ENCODE results near the gene SLC28A1.

SLC28A1 gene

DNA sequence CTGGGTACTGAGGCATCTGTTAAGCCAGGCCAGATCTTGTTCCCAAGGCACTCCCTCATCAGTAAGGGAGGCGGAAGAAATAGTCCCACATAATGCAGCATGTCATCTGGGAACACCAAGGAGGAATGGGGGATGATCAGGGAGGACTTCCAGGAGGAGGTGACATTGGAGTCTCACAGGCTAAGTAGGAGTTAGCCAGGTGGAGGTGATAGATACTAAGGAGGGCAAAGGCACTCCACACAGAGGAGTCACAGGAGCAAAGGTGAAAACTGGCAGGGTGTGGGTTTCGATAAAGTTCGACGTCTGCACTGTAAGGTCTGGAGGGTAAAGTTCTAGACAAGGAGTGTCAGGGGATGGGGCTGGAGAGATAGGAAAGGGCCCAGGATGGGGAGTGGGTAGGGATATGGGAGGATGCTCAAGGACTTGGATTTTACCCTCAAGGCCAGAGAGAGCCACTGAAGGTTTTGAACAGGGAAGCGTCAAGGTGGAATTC lies 6.3 kb downstream of the SLC28A1 start:
- TF ChIP-seq, protein P1, sequence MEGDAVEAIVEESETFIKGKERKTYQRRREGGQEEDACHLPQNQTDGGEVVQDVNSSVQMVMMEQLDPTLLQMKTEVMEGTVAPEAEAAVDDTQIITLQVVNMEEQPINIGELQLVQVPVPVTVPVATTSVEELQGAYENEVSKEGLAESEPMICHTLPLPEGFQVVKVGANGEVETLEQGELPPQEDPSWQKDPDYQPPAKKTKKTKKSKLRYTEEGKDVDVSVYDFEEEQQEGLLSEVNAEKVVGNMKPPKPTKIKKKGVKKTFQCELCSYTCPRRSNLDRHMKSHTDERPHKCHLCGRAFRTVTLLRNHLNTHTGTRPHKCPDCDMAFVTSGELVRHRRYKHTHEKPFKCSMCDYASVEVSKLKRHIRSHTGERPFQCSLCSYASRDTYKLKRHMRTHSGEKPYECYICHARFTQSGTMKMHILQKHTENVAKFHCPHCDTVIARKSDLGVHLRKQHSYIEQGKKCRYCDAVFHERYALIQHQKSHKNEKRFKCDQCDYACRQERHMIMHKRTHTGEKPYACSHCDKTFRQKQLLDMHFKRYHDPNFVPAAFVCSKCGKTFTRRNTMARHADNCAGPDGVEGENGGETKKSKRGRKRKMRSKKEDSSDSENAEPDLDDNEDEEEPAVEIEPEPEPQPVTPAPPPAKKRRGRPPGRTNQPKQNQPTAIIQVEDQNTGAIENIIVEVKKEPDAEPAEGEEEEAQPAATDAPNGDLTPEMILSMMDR (IDR thresholded peaks at IDR 0.05; ENCODE audit: low read depth, low read length, missing control alignments), result no peak

DNA sequence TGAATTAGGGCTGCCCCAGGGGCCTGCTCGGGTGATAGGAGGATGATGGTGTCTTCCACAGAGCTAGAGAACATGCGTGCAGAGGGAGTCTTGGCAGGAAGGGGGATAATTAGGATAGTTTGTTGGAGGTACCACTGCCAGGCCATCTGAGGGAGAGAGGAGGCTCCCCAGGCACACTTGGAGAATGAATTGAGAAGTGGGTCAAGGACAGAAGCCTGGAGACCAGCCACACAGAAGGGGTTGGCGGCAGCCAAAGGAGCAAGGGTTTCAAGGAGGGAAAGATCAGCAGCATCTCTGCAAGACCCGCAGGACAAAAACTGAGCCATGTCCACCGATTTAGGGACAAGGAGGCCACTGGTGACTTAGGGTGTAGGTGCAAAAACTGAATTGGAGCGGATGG lies 6.9 kb downstream of the SLC28A1 start:
- TF ChIP-seq, protein P1 (IDR thresholded peaks at IDR 0.05; ENCODE audit: low read depth, low read length, missing control alignments), result no peak

More for the DNA sequence above, 6.3 kb downstream of the SLC28A1 start:
- H3K4me3 ChIP-seq (ENCODE audit: low read depth, low read length), result no peak overlapping the region
- DNase-seq (ENCODE audit: low read depth), result no peak

DNA sequence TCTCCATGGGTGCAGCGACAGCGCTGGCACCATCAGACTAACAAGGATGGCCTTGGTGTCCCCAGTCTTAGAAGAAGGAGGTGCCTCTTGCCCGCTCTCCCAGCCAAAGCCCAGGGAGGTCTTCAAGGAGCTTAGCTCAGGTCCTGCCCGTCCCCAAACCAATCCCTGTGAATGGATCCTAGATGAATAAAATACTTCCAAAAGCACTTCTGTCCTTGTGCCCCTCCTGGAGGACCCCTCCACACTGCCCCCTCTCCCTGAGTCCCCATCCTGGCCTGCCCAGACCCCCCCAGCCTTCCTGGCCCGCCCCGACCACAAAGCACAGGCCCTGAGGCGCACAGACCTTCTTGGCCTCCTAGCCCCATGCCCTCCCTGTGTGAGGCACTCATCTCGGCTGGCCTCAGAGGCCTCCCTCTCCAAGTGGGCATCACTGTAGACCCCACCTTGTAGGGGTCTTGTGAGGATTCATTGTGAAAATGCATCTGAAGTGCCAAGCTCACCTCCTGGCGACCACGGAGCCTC lies 8.4 kb downstream of the SLC28A1 start:
- TF ChIP-seq, protein P1 (IDR thresholded peaks at IDR 0.05; ENCODE audit: low read depth, low read length, missing control alignments), result no peak
- no peak for DNase-seq (ENCODE audit: low read depth)
- H3K4me3 ChIP-seq (ENCODE audit: low read depth, low read length), result no peak overlapping the region

More for the DNA sequence above, 6.9 kb downstream of the SLC28A1 start:
- no peak overlapping the region for H3K4me3 ChIP-seq (ENCODE audit: low read depth, low read length)
- no peak for DNase-seq (ENCODE audit: low read depth)

DNA sequence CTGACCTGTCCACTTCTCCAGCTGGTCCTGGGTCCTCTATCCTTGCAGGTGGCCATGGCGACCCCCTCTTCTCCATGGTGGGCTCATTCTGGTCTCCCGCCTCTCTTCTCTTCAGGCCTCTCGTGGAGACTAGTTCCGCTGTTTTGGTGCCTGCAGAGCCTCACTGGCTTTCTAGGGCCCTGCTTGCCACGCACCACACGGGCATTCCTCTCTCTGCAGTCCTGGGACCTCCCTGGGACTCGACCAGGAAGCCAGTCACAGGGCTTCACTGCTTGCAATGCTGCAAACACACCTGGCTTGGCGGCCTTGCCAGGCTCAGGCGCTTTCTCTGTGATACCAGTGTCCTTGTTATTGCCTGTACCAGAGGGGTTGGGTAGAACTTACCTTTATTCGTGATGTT lies 9.1 kb downstream of the SLC28A1 start:
- TF ChIP-seq, protein P1 (IDR thresholded peaks at IDR 0.05; ENCODE audit: low read depth, low read length, missing control alignments), result no peak
- DNase-seq (ENCODE audit: low read depth), result no peak

DNA sequence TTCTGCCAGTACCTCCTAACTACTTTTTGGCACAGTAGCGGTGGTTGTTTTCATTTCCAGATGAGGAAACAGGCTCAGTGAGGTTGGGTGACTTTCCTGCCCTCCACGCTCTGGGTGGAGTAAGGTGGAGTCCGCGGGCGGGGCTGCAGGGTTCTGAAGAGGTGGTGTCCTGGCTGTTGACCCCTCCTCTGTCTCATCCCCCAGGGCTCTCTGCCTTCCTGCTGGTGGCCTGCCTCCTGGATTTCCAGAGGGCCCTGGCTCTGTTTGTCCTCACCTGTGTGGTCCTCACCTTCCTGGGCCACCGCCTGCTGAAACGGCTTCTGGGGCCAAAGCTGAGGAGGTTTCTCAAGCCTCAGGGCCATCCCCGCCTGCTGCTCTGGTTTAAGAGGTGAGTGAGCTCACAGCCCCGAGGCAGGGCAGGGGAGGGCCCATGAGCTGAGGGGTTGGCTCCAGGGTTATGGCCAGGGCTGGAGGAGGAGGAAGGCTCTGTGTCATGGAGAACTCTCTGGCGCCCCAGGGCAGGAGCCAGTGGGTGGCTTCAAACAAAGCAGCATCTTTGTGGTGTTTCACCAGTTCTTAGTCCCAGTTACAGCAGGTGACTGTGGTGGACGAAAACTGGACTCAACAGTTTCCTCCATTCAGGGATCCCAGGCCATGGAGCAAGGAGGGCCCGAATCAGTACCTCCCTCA lies 10.4 kb downstream of the SLC28A1 start:
- TF ChIP-seq, protein P1 (IDR thresholded peaks at IDR 0.05; ENCODE audit: low read depth, low read length, missing control alignments), result no peak
- no peak overlapping the region for H3K4me3 ChIP-seq (ENCODE audit: low read depth, low read length)
- no peak for DNase-seq (ENCODE audit: low read depth)

More for the DNA sequence above, 9.1 kb downstream of the SLC28A1 start:
- H3K4me3 ChIP-seq (ENCODE audit: low read depth, low read length), result no peak overlapping the region

DNA sequence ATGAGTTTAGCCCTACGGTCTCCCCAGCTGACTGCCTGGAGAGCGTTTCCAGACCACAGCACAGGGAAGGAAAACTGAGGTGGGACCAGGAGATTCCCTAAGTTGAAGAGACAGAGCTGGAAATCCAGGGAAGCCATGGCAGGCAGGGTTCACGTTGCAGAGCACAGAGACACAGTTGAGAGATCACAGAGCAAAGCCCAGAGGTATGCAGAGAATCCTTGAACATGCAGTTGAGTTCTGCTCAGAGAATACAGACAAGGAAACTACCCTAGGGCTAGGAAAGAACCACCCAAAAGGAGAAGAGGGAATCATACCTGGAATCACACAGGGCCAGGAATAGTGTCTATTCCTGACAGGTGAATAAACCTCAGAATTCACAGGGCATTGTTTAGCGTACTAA lies 14.3 kb downstream of the SLC28A1 start:
- no peak for DNase-seq (ENCODE audit: low read depth)
- H3K4me3 ChIP-seq (ENCODE audit: low read depth, low read length), result no peak overlapping the region
- TF ChIP-seq, protein P1 (IDR thresholded peaks at IDR 0.05; ENCODE audit: low read depth, low read length, missing control alignments), result no peak

DNA sequence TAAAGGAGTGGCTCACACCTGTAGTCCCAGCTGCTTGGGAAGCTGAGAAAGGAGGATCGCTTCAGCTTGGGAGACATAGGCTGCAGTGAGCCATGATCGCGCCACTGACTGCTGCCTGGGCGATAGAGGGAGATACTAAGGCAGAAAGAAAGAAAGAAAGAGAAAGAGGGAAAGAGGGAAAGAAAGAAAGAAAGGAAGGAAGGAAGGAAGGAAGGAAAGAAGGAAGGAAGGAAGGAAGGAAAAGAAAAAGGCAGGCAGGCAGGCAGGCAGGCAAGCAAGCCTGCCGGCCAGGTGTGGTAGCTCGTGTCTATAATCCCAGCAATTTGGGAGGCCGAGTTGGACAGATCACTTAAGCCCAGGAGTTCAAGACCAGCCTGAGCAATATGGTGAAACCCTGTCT lies 15.3 kb downstream of the SLC28A1 start:
- TF ChIP-seq, protein P1 (IDR thresholded peaks at IDR 0.05; ENCODE audit: low read depth, low read length, missing control alignments), result no peak
- DNase-seq (ENCODE audit: low read depth), result no peak
- no peak overlapping the region for H3K4me3 ChIP-seq (ENCODE audit: low read depth, low read length)
